Measurements from ENCODE around the gene AGBL5.

DNA sequence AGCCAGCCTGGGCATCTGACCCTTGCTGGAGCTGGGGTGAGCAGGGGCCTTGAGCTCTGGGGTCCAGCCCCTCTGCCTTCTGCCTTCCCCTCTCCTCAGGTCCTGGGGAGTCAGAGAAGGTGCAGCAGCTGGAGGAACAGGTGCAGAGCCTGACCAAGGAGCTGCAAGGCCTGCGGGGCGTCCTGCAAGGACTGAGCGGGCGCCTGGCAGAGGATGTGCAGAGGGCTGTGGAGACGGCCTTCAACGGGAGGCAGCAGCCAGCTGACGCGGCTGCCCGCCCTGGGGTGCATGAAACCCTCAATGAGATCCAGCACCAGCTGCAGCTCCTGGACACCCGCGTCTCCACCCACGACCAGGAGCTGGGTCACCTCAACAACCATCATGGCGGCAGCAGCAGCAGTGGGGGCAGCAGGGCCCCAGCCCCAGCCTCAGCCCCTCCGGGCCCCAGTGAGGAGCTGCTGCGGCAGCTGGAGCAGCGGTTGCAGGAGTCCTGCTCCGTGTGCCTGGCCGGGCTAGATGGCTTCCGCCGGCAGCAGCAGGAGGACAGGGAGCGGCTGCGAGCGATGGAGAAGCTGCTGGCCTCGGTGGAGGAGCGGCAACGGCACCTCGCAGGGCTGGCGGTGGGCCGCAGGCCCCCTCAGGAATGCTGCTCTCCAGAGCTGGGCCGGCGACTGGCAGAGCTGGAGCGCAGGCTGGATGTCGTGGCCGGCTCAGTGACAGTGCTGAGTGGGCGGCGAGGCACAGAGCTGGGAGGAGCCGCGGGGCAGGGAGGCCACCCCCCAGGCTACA lies 30.7 kb downstream of the AGBL5 start:
- TF ChIP-seq EGR1 (IDR thresholded peaks at IDR 0.05; ENCODE audit: low read depth) (no peak), JUND (IDR thresholded peaks at IDR 0.05) (no peak), POLR2AphosphoS5 (IDR thresholded peaks at IDR 0.05; ENCODE audit: low read depth, low read length) (no peak), EZH2 (IDR thresholded peaks at IDR 0.05) (no peak), SIN3A (IDR thresholded peaks at IDR 0.05; ENCODE audit: low read depth) (no peak), POLR2A (IDR thresholded peaks at IDR 0.05; ENCODE audit: borderline replicate concordance, extremely low read depth, insufficient read depth, insufficient read length) (no peak), SP1 (IDR thresholded peaks at IDR 0.05; ENCODE audit: low read depth) (no peak), TCF7L2 (IDR thresholded peaks at IDR 0.05; ENCODE audit: borderline replicate concordance, extremely low read depth, insufficient read depth, insufficient read length) (no peak), EZH2phosphoT487 (IDR thresholded peaks at IDR 0.05; ENCODE audit: borderline replicate concordance) (no peak), CEBPB (IDR thresholded peaks at IDR 0.05; ENCODE audit: low read depth) (no peak), RAD21 (IDR thresholded peaks at IDR 0.05; ENCODE audit: low read depth) (no peak)
- TF ChIP-seq, protein P1, sequence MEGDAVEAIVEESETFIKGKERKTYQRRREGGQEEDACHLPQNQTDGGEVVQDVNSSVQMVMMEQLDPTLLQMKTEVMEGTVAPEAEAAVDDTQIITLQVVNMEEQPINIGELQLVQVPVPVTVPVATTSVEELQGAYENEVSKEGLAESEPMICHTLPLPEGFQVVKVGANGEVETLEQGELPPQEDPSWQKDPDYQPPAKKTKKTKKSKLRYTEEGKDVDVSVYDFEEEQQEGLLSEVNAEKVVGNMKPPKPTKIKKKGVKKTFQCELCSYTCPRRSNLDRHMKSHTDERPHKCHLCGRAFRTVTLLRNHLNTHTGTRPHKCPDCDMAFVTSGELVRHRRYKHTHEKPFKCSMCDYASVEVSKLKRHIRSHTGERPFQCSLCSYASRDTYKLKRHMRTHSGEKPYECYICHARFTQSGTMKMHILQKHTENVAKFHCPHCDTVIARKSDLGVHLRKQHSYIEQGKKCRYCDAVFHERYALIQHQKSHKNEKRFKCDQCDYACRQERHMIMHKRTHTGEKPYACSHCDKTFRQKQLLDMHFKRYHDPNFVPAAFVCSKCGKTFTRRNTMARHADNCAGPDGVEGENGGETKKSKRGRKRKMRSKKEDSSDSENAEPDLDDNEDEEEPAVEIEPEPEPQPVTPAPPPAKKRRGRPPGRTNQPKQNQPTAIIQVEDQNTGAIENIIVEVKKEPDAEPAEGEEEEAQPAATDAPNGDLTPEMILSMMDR (IDR thresholded peaks at IDR 0.05 in 2 of 3, conservative IDR thresholded peaks at IDR 0.05 in 1 of 3; ENCODE audit: borderline replicate concordance in 1 of 3, insufficient read depth in 1 of 3, low read depth in 2 of 3, low read length in 2 of 3), result no peak

All from HCT116 (cell line).